GM23338 (cell line): ENCODE measurements around the gene GARS1. TPM values are rescaled to one million over a fixed set of nuclear protein-coding genes. Genes with fewer than 3 reads are reported as not detected.
A peak's percentile ranks its signal among the peaks of the same experiment; 100 is the strongest.

Experiments
- ATAC-seq: fragments of 200-7000 bp; cut with Tn5 transposase; 3 replicates; pipeline ENCODE4 v1.9.1; 2020
- DNase-seq: peaks from one replicate; pipeline ENCODE4 v3.0.0-alpha.2; 2015; ENCODE audit warnings: low spot score
- H2AFZ ChIP-seq: fragments of 200-600 bp; sonication (generic); 2 replicates; pipeline ENCODE4 v1.8.0; 2016; ENCODE audit warnings: antibody characterized with exemption, mild to moderate bottlenecking, moderate library complexity
- H3F3A ChIP-seq: fragments of 200-600 bp; sonication (generic); replicated peaks from 2 replicates; pipeline ENCODE4 v1.8.0; 2017; ENCODE audit warnings: antibody characterized with exemption, mixed run types, low read depth
- H3K27ac ChIP-seq: fragments of 200-600 bp; sonication (generic); 2 replicates; pipeline ENCODE4 v1.6.1; 2016; ENCODE audit warnings: low read depth
- H3K27me3 ChIP-seq: fragments of 200-600 bp; sonication (generic); 2 replicates; pipeline ENCODE4 v1.8.0; 2016; ENCODE audit warnings: mild to moderate bottlenecking, mixed run types, moderate library complexity; ENCODE audit not compliant: insufficient read depth
- H3K36me3 ChIP-seq: fragments of 200-600 bp; sonication (generic); 2 replicates; pipeline ENCODE4 v1.8.0; 2016; ENCODE audit warnings: mild to moderate bottlenecking; ENCODE audit not compliant: insufficient read depth
- H3K4me1 ChIP-seq: fragments of 200-600 bp; sonication (generic); 2 replicates; pipeline ENCODE4 v1.8.0; 2016; ENCODE audit warnings: mild to moderate bottlenecking, moderate library complexity; ENCODE audit not compliant: insufficient read depth
- H3K4me2 ChIP-seq: fragments of 200-600 bp; sonication (generic); 2 replicates; pipeline ENCODE4 v1.7.1; 2017; ENCODE audit warnings: mixed run types
- H3K4me3 ChIP-seq: fragments of 200-600 bp; sonication (generic); 2 replicates; pipeline ENCODE4 v1.6.1; 2016; ENCODE audit warnings: mixed run types
- H3K79me2 ChIP-seq: fragments of 200-600 bp; sonication (generic); replicated peaks from 2 replicates; pipeline ENCODE4 v1.8.0; 2017; ENCODE audit warnings: mild to moderate bottlenecking; ENCODE audit not compliant: insufficient read depth
- H3K9me2 ChIP-seq: fragments of 200-600 bp; sonication (generic); 2 replicates; pipeline ENCODE4 v1.8.0; 2017; ENCODE audit not compliant: insufficient read depth
- H4K20me1 ChIP-seq: fragments of 200-600 bp; sonication (generic); replicated peaks from 2 replicates; pipeline ENCODE4 v1.8.0; 2017; ENCODE audit warnings: mild to moderate bottlenecking; ENCODE audit not compliant: insufficient read depth
- H3K27ac Mint-ChIP-seq: 2 replicates; pipeline ENCODE4 v1.8.0; 2020; ENCODE audit warnings: inconsistent platforms, mild to moderate bottlenecking, moderate library complexity, mixed read lengths
- H3K27me3 Mint-ChIP-seq: 3 replicates; pipeline ENCODE4 v1.8.0; 2022; ENCODE audit warnings: low read depth, mild to moderate bottlenecking, moderate library complexity, mixed read lengths, inconsistent platforms; ENCODE audit not compliant: insufficient read depth, poor library complexity
- H3K36me3 Mint-ChIP-seq: 3 replicates; pipeline ENCODE4 v1.8.0; 2021; ENCODE audit warnings: low read depth, mild to moderate bottlenecking, inconsistent platforms, moderate library complexity, mixed read lengths
- H3K4me1 Mint-ChIP-seq: 3 replicates; pipeline ENCODE4 v1.8.0; 2020; ENCODE audit warnings: mild to moderate bottlenecking, inconsistent platforms, mixed read lengths
- H3K4me3 Mint-ChIP-seq: 3 replicates; pipeline ENCODE4 v1.8.0; 2021; ENCODE audit warnings: moderate library complexity, mild to moderate bottlenecking, inconsistent platforms, mixed read lengths
- H3K9me3 Mint-ChIP-seq: 3 replicates; pipeline ENCODE4 v1.8.0; 2020; ENCODE audit warnings: moderate library complexity, mild to moderate bottlenecking, inconsistent platforms, mixed read lengths
- CREB1 ChIP-seq: fragments of 250-450 bp; sonication (Bioruptor Pico); IDR thresholded peaks from 2 replicates; pipeline ENCODE4 v1.5.0; 2020; ENCODE audit warnings: low read depth, mild to moderate bottlenecking, moderate library complexity
- EZH2 ChIP-seq: fragments of 200-600 bp; sonication (generic); IDR thresholded peaks from one replicate; pipeline ENCODE4 v1.8.0; 2017; ENCODE audit warnings: antibody characterized with exemption, mild to moderate bottlenecking, low read depth; ENCODE audit not compliant: unreplicated experiment
- EZH2phosphoT487 ChIP-seq: fragments of 200-600 bp; sonication (generic); IDR thresholded peaks from one replicate; pipeline ENCODE4 v1.8.1; 2018; ENCODE audit warnings: antibody characterized with exemption; ENCODE audit not compliant: unreplicated experiment
- JUNB ChIP-seq: IDR thresholded peaks from one replicate; pipeline ENCODE4 v1.6.1; 2016; ENCODE audit warnings: antibody characterized with exemption; ENCODE audit not compliant: unreplicated experiment
- NANOG ChIP-seq: IDR thresholded peaks from 2 replicates; pipeline ENCODE4 v1.6.1; 2016; ENCODE audit warnings: antibody characterized with exemption, borderline replicate concordance
- POLR2AphosphoS5 ChIP-seq: IDR thresholded peaks from 2 replicates; pipeline ENCODE4 v1.6.1; 2016; ENCODE audit warnings: antibody characterized with exemption, low read depth
- ZNF114 ChIP-seq: fragments of 250-450 bp; sonication (Bioruptor Pico); IDR thresholded peaks from 2 replicates; pipeline ENCODE4 v1.5.0; 2020; ENCODE audit warnings: mild to moderate bottlenecking, moderate library complexity
- ZNF331 ChIP-seq: fragments of 250-450 bp; sonication (Bioruptor Pico); IDR thresholded peaks from 2 replicates; pipeline ENCODE4 v1.5.0; 2020; ENCODE audit warnings: low read depth, mild to moderate bottlenecking, moderate library complexity
- polyA plus RNA-seq: library from polyadenylated mRNA; unstranded; fragments of >200 nt; fragmentation: Nextera tagmentation; extraction: Ambion mirVana; gene quantifications from 2 replicates; pipeline ENCODE4 v1.2.1, GENCODE V29; 2016
- total RNA-seq: library from RNA; depleted of rRNA; stranded (reverse); fragments of >200 nt; shearing (Covaris generic); gene quantifications from 2 replicates; pipeline ENCODE4 v1.2.3, GENCODE V29; 2014
- TF ChIP-seq, protein P1 (sequence below): IDR thresholded peaks from 2 replicates; pipeline ENCODE4 v1.6.1; 2016; ENCODE audit warnings: antibody characterized with exemption
- TF ChIP-seq, protein P2 (sequence below): IDR thresholded peaks from one replicate; pipeline ENCODE4 v1.6.1; 2018; ENCODE audit warnings: antibody characterized with exemption; ENCODE audit not compliant: unreplicated experiment

GARS1 gene
- total and polyA plus RNA-seq, 2 experiments from 2014 or later, result 207 to 241 TPM

DNA sequence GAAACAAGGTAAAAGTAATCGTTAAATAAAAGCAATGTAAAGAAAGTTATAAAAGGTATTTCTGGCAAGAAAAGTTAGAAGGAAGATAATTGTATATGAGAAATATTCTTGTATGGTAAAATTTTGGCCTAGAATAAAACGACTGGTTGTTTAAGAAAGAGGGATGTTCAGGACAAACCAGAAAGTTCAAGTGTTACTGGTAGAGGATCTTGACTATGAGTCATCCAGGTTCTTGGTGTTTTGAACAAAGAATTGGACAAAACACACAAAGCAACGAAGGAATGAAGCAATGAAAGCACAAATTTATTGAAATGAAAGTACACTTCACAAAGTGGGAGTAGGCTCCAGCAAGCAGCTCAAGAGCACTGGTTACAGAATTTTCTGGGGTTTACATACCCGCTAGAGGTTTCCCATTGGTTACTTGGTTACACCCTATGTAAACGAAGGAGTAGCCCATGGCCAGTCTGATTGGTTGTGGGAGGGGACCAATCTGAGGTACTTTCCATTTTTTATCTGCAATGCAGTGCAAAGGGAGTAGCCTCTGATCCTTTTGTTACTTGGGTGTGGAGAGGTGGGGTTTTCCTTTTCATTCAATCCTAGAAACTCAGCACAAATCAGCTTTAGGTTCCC lies 22.4 kb upstream of the GARS1 start (continued):
- TF ChIP-seq EZH2phosphoT487 (no peak), POLR2AphosphoS5 (no peak), EZH2 (no peak), ZNF114 (CRISPR knock-in tag) (no peak)

DNA sequence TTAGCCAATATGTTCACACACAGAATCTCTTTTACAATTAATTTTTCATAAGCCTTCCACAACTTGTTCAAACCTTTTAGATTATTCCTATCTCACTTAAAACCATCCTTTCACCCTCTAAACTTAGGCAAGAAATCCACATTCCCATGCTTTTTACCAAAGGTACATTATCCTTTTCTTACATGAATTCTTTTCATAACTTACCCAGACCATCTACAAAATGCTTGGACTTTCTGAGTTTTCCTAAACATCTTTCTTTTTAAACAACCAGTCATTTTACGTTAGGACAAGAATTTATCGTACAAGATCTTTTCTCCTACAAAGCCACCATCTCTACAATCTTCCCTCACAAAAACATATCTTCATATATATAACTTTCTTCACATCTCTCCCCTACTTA lies 18.8 kb upstream of the GARS1 start:
- no peaks in the 10 kb centered on the region for H3K4me1 Mint-ChIP-seq
- no peaks in the 10 kb centered on the region for H4K20me1 ChIP-seq
- peaks cover 28% of the 10 kb centered on the region for H3K36me3 ChIP-seq
- TF ChIP-seq POLR2AphosphoS5, result no peak
- no peak for TF ChIP-seq ZNF331 (CRISPR knock-in tag)
- TF ChIP-seq EZH2phosphoT487, result no peak
- DNase-seq, result peak; percentile 35
- H3K27me3 ChIP-seq, result no peaks in the 10 kb centered on the region
- H3K79me2 ChIP-seq, result no peaks in the 10 kb centered on the region
- peaks cover 4% of the 10 kb centered on the region; the same call in 1 of the 2 replicates for H3K9me2 ChIP-seq
- no peak for ATAC-seq
- no peak overlapping the region for H2AFZ ChIP-seq
- H3K4me3 Mint-ChIP-seq, result no peak overlapping the region
- no peak overlapping the region for H3K27ac Mint-ChIP-seq
- no peak overlapping the region for H3K27ac ChIP-seq
- no peak overlapping the region for H3K4me2 ChIP-seq
- no peaks in the 10 kb centered on the region for H3K4me1 ChIP-seq
- H3K4me3 ChIP-seq, result no peak overlapping the region
- H3K27me3 Mint-ChIP-seq, result no peaks in the 10 kb centered on the region
- H3K36me3 Mint-ChIP-seq, result peaks cover 91% of the 10 kb centered on the region
- H3F3A ChIP-seq, result no peaks in the 10 kb centered on the region
- H3K9me3 Mint-ChIP-seq, result peaks cover 73% of the 10 kb centered on the region

DNA sequence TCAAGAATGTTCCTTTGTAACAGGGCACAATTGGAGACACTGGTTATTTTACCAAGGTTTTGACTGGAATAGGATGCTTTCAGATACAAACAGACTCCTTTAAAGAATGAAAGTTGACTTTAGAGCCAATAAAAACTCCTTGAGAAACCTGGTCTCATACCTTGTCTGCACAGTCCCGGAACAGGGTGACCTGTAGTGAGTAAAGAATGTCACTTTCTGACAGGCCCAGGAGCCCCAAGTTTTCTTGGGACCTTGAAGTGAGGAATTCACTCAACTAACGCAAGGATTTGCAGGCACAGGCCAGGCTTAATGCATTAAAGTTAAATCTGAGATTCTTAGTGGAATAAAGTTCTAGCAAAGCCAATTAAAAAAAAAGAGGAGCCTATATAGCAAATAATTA lies 11.5 kb upstream of the GARS1 start:
- Histone ChIP-seq H3K36me3 (peaks cover 24% of the 10 kb centered on the region; the same call in 1 of the 2 replicates), H3K27ac (no peak overlapping the region), H3K9me2 (no peaks in the 10 kb centered on the region), H3K4me2 (peak overlapping the region; percentile 54; the same call in 1 of the 2 replicates), H3K79me2 (no peaks in the 10 kb centered on the region), H3F3A (no peaks in the 10 kb centered on the region; the same call in 1 of the 2 replicates), H4K20me1 (no peaks in the 10 kb centered on the region), H3K27me3 (no peaks in the 10 kb centered on the region), H3K4me1 (peaks cover 23% of the 10 kb centered on the region), H2AFZ (no peak overlapping the region), H3K4me3 (no peak overlapping the region)
- peaks cover 48% of the 10 kb centered on the region for H3K9me3 Mint-ChIP-seq
- no peak overlapping the region for H3K27ac Mint-ChIP-seq
- no peak for ATAC-seq
- no peak for DNase-seq
- H3K36me3 Mint-ChIP-seq, result peaks cover 70% of the 10 kb centered on the region
- no peak overlapping the region for H3K4me3 Mint-ChIP-seq
- H3K4me1 Mint-ChIP-seq, result peaks cover 26% of the 10 kb centered on the region
- peaks cover 2% of the 10 kb centered on the region for H3K27me3 Mint-ChIP-seq
- TF ChIP-seq ZNF114 (CRISPR knock-in tag) (no peak), JUNB (no peak), CREB1 (CRISPR knock-in tag) (no peak), NANOG (no peak)
- TF ChIP-seq, protein P1, sequence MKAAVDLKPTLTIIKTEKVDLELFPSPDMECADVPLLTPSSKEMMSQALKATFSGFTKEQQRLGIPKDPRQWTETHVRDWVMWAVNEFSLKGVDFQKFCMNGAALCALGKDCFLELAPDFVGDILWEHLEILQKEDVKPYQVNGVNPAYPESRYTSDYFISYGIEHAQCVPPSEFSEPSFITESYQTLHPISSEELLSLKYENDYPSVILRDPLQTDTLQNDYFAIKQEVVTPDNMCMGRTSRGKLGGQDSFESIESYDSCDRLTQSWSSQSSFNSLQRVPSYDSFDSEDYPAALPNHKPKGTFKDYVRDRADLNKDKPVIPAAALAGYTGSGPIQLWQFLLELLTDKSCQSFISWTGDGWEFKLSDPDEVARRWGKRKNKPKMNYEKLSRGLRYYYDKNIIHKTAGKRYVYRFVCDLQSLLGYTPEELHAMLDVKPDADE, result no peak
- TF ChIP-seq, protein P2, sequence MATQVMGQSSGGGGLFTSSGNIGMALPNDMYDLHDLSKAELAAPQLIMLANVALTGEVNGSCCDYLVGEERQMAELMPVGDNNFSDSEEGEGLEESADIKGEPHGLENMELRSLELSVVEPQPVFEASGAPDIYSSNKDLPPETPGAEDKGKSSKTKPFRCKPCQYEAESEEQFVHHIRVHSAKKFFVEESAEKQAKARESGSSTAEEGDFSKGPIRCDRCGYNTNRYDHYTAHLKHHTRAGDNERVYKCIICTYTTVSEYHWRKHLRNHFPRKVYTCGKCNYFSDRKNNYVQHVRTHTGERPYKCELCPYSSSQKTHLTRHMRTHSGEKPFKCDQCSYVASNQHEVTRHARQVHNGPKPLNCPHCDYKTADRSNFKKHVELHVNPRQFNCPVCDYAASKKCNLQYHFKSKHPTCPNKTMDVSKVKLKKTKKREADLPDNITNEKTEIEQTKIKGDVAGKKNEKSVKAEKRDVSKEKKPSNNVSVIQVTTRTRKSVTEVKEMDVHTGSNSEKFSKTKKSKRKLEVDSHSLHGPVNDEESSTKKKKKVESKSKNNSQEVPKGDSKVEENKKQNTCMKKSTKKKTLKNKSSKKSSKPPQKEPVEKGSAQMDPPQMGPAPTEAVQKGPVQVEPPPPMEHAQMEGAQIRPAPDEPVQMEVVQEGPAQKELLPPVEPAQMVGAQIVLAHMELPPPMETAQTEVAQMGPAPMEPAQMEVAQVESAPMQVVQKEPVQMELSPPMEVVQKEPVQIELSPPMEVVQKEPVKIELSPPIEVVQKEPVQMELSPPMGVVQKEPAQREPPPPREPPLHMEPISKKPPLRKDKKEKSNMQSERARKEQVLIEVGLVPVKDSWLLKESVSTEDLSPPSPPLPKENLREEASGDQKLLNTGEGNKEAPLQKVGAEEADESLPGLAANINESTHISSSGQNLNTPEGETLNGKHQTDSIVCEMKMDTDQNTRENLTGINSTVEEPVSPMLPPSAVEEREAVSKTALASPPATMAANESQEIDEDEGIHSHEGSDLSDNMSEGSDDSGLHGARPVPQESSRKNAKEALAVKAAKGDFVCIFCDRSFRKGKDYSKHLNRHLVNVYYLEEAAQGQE, result no peak
